KBM-7 (cell line): ENCODE data around the gene PLAU.
A peak's percentile ranks its signal among the peaks of the same experiment; 100 is the strongest.

Source experiments
- DNase-seq: peaks from one replicate; pipeline ENCODE4 v3.0.0-alpha.2; 2015
- in situ Hi-C: fragments of 300-500 bp; cut with MboI; formaldehyde crosslinking; loops from 2 replicates; pipeline ENCODE4 v1.14.3; 2020; ENCODE audit warnings: low sequenced_read_pairs, low pct_unique_long_range_greater_than_20kb, mixed read lengths

The PLAU gene

DNA sequence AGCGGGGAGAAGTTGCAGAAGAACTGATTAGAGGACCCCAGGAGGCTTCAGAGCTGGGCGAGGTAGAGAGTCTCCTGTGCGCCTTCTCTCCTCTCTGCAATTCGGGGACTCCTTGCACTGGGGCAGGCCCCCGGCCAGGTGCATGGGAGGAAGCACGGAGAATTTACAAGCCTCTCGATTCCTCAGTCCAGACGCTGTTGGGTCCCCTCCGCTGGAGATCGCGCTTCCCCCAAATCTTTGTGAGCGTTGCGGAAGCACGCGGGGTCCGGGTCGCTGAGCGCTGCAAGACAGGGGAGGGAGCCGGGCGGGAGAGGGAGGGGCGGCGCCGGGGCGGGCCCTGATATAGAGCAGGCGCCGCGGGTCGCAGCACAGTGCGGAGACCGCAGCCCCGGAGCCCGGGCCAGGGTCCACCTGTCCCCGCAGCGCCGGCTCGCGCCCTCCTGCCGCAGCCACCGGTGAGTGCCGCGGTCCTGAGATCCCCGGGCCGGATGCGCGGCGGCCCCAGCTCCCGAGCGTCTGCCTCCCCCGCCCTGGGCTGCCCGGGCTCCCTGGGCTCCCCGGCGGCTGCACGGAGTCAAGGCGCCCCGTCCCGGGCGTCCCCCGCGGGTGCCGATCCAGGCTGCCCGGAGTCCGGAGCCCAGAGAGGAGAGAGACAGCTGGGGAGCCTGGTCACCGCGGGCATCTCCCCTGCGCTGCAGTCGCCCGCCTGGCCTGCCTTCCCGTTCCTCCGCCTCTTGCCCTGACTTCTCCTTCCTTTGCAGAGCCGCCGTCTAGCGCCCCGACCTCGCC is at the start of gene PLAU:
PLAU (plus strand) TSS at position 369 of the 789 bp plus-strand sequence. CDS start 424 bp downstream, outside the sequence.
- in situ Hi-C loops, result no loop called here
- DNase-seq, result peak; percentile 70

DNA sequence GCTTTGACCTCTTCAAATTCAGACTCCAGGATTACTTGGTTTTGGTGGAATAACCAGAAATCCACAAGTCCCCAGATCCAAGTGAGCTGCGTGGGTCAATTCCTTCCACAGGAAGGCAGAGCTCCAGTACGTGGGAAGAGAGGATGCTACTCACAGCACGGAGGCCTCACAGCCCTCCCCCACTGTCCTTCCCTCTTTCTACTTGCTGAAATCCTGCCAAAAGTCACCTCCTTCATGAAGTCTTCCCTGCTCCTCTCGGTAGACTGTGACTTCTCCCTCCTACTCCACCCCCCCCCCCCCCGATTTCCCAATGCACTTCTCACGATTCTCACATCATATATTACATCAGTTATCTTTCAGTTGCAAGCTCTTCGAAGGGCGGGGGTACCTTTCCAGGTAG is 48.9 kb upstream of the PLAU start:
- in situ Hi-C loops, result no loop called here
- no peak for DNase-seq

DNA sequence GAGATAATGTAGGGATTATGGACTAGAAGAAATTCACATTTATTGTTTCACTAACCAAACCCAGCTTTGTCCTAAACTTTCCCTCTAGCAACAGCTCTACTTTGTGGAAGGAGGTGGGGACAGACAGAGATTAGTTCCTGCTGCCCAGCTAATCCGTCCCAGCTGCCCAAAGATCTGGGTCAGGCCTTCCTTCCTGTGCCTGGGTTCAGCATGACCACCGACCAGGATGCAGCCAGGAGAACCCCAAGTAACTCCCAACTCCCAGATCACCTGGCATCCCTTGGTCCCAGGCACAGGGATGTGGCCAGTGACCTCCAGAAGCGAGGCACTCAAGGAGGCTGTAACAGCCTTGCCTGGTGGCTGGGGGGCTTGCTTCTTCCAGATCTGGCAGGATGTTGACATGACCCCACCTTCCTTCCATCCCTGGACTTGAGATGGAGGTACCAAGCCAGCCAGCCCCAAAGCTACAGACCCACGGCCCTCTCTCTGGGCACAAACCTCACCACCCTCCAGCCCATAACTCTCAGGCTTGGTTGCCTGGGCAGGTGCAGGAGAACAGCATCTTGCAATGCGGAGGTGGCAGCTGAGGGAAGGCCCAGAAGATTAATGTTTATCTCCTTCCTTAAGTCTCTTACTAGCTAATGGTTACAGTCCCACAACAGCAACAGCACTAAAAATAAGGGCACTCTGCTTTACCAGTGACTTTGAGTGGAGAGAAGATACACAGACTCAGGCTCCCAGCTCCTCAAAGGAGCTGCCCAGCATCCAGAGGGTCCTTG is 47.7 kb upstream of the PLAU start:
- in situ Hi-C loops, result no loop called here
- no peak for DNase-seq

DNA sequence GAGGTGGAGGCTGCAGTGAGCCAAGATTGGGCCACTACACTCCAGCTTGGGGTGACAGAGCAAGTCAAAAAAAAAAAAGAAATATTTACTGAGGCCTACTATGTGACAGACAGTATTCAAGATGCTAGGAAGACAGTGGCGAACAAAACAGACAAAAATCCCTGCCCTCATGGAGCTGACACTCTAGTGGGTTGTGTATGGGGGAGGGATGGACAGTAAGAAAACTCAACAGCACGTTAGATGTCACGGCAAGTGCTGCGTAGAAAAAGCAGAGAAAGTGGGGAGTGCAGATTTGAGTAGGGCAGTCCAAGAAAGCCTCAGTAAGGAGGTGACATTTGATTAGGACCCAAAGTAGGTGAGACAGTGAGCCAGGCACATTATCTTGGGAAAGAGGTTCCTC is 46.7 kb upstream of the PLAU start:
- in situ Hi-C loops, result no loop called here
- DNase-seq, result no peak

DNA sequence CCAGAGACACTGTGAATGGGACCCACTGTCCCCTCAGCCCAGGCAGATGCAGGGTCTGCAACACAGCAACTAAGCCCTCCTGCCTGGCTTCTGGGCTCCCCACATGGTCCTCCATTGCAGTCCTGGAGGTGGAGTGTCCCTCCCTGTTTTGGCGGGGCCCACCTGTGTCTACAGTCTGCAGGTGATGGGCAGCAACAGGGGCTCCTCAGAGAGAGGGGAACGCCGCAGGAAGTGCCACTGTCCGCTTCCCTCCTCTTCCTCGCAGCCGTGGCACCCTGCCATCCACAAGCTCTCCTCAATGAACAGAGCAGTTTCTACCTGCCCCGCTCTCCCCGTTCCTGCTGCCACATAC is 45.8 kb upstream of the PLAU start:
- no peak for DNase-seq
- in situ Hi-C loops, result no loop called here

DNA sequence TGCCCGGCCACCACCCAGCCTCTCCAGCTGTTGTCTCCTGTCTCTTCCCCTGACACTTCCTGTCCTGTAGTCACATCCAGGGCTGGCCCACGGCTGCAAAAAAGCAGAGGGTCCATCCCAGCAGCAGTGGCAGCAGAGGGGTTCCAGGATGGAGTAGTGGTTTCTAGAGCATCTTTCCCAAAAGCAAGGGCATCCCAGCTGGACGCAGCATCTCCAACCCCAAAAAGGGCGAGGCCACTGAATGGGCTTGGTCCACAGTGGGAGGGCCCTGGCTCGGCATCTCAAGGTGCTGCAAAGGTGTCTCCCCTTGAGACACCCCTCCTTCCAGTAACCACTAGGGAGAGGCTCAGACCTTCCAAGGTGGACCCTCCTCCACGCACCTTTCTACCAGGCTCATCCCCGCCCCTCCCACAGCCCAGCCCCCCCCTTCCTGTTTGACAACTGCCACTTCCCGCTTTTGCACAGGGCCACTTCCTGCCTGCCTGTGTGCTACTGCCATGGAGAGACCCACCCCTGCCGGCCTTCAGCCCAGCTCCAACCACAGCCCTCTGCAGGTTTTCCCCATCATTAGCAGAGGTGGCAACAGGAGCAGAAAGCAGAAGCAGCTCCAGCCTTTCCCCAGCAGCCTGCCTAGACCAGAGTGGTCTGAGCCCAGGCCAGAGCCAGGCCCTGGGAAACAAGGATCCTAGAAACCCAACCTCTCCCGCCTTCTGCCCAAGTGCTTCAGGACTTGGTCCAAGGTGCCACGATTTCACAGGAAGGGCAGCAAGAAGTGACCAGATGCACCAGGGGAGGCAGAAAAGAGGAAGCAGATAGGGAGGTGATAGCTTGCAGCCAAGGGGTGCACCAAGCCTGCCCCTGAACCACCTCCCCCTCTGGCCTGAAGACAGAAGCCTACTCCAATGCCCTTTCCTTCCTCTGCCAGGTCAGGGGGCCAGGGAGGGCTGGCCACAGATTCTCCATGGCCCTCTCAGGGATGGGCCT is 45.2 kb upstream of the PLAU start:
- DNase-seq, result peak; percentile 96
- in situ Hi-C loops, result no loop called here

DNA sequence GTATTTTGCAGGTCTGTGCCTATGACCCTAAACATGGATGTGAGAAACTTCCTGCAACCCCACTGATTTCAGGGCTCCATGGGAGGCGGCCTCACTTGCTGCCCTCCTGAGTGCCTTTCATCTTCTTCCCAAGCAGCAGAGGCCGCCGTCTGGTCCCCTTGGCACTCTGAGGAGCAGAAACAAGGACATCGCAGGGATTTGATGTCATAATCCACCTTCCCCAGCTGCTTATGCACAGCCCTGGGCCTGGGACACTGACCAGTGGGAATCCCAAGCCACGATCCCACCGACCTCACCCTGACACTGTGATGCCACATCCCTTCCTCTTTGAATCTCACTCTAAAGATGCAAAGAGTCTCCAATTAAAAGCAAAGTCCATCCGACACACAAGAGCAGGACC is 44.3 kb upstream of the PLAU start:
- no peak for DNase-seq
- in situ Hi-C loops, result no loop called here

DNA sequence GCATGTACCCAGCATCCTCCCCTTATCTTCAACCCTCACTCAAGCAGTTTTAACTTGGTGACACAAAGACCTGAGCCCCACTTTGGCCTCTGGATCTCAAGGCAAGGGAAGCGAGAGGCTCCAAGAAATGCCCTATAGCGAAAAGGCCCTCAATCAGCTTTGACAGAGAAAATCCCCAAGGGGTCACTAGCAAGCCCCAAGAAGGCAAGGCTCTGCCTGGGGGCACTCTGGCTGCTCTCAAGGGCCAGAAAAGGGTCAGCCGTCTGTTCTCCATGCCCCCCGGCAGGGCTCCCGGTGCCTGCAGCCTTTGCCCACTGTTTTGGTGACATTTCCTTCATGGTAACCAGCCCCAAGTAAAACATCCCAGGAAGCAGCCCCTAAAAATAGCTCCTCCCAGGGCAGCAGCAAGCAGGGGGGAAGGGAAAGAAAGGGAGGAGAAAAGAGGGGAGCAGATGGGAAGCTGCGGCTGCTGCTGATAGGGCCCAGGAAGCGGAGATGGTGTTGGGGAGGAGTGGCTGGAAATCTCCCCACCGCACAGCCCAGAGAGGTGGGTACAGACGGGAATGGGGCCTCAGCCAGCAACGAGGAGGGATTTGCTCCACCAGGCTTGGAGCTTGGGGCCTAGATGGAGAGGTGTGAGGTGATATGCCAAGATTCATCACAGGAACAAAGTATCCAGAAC is 43.7 kb upstream of the PLAU start:
- DNase-seq, result no peak
- in situ Hi-C loops, result no loop called here

DNA sequence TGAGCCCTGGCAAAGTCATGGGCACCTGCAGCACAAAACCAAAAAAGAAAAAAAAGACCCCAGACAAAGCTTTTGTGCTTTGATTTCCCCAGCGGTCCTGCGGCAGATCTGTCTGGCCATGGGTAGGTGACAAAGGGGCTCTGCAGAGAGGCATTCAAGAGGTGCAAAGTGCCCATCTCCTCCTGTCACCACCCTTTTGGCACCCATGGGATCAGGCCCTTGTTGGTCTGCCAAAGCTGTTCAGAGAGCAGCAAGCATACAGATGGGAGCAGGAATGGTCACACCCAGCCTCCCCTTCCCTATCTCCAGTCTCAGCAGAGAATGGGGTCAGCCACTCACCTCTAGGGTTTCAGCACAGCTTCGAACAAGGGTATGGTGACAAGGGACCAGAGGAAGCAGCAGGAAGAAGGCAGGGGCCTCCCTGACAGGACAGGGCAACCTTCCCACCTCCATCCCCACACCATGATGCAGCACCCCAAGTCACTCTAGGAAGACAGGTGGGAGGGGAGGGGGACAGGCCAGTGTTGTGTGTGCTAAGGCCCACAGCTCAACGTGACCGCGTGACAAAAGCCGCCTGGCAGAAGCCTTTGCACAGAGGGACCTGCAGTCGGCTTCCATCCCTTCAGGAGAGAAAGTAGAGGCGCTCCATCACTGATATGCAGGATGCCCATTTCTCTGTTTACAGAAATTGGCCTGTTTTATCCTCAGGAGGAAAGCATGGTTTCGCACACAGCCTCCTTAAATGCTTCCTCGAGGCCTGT is 42.9 kb upstream of the PLAU start:
- in situ Hi-C loops, result no loop called here
- no peak for DNase-seq

DNA sequence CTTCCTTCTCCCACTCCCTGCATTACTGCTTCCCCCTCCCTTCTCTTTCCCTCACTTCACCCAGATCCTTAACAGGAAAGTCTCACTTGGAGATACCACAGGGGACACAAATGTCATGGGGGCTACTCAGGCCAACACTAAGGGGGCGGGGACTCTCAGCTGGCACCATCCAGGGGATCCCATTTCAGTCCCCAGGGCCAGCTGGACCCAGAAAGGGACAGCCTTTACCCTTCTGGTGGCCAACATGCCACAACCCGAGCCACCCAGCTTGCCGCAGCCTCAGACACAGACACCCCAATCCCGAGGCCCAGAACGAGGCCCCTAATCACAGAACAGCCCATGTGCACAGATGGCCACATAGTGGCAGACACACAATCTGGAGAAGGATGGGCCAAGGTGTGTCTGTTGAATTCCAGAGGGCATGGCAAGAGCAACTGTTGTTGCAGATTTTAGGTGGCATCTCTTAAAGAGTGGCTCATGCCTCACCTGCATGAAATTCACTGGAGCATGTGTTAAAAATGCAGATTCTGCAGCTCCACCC is 42.2 kb upstream of the PLAU start:
- DNase-seq, result no peak
- in situ Hi-C loops, result no loop called here

DNA sequence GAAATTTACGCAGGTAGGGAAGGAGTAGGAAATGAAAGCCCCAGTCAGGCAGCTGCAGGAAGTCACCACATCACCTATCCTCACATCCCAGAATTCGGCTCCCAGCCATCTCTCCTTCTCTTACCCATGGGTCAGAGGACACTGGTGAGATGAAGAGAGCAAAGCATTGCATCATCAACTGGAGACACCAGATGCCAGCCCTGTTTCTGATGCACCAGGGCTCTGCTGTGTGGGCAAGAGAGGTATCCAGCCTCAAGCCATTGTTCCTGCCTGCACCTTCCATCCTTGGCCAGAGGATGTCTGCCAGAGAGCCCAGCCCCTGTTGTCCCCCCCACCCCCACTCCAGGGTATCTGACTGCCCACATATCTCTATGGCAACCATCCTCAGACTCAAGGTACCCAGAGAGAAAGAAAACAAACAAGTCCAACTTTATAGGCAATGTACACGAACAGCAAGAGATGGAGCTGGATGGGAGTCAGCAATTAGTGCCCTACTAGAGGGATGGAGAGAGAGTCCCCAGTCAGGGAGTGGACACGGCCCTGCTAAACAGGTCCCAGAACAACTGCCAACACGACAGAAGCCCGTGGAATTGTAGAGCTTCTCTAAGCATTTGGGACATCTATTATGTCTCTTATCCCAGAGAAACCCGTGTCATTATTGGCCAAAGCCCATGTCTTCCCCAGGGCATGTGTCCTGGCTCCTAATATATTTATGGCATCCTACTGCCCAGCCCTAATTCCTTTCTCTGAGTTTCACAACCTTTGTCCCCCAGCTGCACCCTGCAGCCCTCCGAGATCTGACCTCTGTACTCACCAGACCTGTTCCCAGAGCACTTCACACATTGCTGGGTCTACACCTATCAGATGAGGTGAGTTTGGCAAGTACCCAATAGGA is 39.4 kb upstream of the PLAU start:
- DNase-seq, result no peak
- in situ Hi-C loops, result no loop called here

DNA sequence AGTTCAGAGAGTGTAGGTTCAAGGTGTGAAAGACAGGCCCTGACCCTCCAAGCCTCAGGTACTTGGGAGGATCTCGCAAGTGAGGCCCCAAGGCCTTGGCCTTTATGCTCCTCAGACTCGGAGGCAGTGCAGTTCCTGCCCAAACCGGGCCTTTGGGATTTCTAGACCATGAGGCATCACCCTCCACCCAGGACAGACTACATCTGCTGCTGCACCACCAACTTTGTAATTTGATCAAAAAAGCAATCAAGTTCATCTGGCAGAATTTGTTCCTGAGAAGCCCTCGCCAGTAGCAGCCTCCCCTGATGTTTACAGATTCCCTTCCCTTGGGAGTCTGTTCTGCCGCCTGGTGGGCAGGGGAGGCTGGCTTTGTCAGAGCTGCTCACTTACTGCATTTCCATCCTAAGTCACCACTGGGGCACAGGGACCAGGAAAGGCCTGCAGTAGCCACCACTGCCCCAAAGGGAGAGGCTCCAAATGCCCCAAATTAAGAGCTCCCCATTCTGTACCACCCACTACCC is 38.7 kb upstream of the PLAU start:
- in situ Hi-C loops, result no loop called here
- DNase-seq, result no peak

DNA sequence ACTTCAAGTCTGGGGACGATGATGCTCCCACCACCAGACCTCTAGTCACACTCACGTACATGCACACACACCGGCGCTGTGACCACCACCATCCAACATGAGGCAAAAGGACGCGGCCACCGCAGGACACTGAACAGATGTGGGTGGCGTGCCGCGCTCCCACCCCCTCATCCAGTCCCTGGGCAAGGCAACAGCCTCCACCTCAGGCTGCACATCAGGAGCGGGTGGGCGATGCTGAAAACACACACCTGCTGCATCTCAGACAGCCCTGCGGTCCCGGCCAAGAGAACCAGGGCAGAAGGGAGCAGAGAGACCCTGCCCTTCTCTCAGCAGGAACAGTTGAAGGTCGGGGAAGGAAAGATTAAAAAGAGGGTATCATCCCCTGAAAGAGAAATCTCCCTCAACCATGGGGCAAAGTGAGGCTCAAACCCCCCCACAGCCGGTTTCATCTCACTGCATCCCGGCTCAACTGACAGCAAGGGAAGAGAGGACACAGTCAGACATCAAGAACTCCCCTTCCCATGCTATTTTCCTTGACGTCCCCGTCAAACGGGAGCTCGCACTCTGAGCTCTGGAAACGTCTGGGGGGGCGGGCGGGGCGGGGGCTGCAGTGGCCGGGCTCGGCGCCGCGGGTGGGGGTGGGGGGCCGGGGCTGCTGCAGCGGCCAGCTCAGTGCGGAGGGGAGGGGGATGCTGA is 37.6 kb upstream of the PLAU start:
- DNase-seq, result no peak
- in situ Hi-C loops, result no loop called here

DNA sequence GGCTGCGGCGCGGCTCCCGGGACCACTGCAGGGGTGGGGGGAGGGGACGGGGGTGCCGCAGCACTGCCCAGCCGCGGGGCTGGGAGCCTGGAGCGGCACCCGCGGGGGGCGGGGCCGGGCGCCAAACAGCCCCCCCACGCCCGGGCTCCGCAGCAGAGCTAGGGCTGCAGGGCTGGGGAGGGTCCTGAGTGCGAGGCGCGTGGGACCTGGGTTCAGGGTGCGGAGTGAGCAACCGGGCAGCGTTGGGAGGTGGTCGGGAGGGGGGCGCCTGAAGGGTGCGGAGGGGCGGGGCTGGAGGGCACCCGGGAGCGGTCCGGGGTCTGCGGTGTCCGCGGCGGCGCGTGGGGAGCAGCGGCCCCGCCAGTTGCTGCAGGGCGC is 37.1 kb upstream of the PLAU start:
- in situ Hi-C loops, result no loop called here
- DNase-seq, result no peak

DNA sequence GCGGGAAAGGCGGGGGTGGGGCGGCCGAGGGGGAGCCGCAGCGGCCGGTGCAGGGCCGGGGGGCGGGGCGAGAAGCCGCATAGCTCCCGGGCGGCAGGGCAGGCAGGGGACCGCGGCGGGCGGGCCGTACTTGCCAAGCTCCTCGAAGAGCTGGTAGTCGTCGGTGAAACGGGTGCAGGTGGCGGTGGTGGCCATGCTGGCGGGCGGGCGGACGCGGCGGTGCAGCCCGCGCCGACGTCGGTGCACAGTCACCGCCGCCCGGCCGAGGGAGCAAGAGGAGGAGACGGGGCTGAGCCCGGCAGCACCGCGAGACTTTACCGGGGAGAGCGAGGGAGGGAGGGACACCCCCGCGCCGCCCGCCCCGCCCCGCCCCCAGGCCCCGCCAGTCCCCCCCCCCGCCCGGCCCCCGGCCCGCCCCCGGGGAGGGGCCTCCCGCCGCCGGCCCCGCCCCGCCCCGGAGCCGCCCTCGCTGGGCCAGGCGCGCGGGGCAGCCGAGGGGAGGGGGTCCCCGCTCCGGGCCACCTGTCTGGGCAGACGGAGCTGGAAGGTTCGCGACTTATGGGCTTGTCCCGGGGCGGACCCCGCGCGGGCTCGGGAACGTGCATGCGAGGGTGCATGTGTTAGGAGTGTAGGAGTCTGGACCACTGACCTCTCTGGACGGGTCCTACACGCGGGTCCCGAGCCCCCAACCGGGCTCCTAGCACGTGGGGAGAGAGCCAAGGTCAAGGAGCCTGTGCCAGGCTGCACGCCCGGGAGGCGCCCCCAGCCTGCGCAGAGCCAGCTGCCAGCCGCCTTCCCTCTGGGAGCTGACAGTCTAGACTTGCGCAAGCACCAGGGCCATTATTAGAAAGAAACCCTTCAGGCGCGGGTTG is 36.4 kb upstream of the PLAU start, which contains the start of gene CAMK2G:
CAMK2G (minus strand) TSS at position 289 of the 872 bp plus-strand sequence; CDS start at position 195, 94 bp downstream.
- peak; percentile 72 for DNase-seq
- in situ Hi-C loops, result no loop called here

DNA sequence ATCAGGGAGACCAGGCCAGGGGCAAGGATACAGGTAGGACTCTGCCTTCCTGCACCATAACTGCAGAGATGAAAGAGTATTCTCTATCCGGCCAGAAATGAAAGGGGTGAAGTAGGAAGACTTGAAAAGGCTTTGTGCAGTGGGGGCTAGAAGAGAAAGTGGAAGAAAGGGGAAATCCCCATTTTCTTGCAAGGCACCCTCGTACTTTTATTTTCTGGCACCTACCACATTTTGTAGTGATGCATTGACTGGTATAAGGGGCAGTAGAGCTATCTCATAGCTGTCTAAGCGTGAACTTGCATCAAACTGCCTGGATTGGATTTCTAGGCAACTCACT is 35.8 kb upstream of the PLAU start:
- in situ Hi-C loops, result no loop called here
- DNase-seq, result no peak
